HT1080 (cell line): ENCODE results near the gene LDB2. TPM values are rescaled to one million over a fixed set of nuclear protein-coding genes. Genes with fewer than 3 reads are reported as not detected.
"Not testable (repeated sequence)": the region's sequence is repeated elsewhere in the genome, so short reads cannot be mapped to it uniquely, and the experiment has no call there.

Experiments used
- DNase-seq: peaks from one replicate; pipeline ENCODE4 v3.0.0-alpha.2; 2015; ENCODE audit warnings: low read depth
- polyA plus RNA-seq, 2 experiments: library from polyadenylated mRNA; depleted of rRNA; stranded (reverse); fragments of >200 nt; gene quantifications; 2 replicates each; pipeline ENCODE4 v1.2.3, GENCODE V29; 2015
- total RNA-seq: library from RNA; depleted of rRNA; stranded (reverse); fragments of >200 nt; shearing (Covaris generic); gene quantifications from 2 replicates; pipeline ENCODE4 v1.2.3, GENCODE V29; 2014; rRNA removed

LDB2 gene
- total RNA-seq = 2.1 and 3.5 TPM in 2 replicates
- 0.33 and 0.50 TPM in 2 replicates for polyA plus RNA-seq (2015; cell fraction: cytosol; rRNA removed)
- polyA plus RNA-seq (2015; cell fraction: nucleus; rRNA removed) = 0.38 and 0.67 TPM in 2 replicates

- peak; percentile 60 for DNase-seq
Measured at GRCh38 chr4:16897991-16898827, at the start of gene LDB2. Gene LDB2, minus strand, starts transcription at chr4:16898645.

GRCh38 chr4:16942491-16942890, 44.0 kb upstream of the LDB2 start:
- no peak for DNase-seq

DNA sequence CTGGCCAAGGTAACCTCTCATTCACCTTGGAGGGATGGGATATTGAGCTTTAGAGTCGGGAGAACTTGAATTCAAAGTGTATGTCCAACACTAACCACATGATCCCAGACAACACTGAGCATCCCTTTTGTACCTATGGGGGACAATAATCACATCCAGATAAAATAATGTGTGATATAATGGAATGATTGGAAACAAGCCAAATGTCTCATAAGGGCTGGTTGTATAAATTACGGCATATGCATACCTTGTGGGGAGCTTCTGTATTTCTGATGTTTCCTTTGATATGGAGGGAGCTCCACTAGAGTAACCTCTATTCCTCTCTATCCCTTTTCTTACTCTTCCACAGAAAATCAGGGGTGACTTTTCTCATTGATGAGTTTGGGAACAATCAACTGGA, 40.7 kb upstream of the LDB2 start:
- no peak for DNase-seq

DNA sequence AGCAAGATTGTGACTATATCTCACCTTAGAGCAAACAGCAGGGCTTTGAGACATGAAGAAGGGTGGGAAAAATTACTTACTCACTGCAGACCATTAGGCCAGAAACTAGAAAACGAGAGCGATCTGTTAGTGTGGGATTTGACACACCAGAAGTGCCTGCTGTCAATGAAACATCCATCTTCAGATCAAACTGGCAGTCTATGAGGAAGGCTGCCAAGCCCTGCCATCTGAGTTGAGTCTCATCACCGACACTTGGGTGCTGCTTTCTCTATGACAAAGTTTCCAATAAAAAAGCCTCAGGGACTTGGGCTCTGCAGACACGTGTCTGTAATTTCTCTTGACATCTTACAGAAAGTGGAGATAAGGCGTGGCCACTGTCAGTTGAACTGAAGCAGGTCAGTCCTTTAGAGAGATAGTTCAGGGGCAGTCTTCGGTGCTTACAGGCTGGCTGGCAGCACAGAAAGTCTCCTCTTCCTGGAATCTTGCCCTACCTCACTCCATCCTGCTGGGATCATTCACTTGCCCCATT, 40.1 kb upstream of the LDB2 start:
- no peak for DNase-seq

DNA sequence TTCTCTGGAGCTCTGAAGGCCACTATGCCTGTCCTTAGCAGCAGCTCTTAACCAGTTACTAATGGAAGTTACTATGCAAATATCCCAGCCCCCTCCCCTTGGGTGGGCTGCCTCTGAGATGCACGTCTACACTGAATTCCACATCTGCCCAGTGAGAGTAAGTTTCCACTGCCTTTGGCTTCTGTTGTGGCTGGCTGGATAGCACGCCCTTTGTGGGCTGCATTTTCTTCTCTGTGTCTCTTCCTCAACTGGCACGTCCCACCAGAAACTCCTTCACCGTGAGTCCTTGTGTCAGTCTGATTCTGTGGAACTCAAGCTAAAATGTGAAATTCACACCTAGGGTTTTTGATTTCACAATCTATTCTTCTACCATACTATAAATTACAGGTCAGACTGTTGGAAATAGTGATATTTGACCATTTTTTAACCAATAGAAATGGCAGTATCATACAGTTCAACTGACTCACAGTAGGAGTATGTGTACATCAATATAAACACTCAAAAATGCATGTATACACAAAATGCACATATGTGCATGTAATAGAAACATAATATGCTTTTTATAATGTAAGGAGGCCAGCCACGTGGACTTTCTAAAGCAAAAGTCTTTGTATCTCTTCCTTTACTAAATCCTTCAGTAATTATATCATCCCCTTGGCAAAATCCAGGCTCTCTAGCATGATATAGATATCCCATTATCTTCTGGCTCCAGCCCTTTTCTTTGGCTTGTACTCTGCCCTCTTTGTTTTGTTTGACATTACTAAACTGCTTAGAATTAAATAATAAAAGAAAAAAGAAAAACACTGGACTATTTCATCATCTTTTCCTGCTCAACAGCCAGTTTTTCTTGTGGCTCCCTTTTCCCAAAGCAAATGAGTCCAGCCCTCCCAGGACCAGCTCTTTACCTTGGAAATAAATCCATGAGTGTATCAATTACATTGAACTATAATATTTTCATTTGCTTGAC, 33.2 kb upstream of the LDB2 start:
- DNase-seq = no peak

DNA sequence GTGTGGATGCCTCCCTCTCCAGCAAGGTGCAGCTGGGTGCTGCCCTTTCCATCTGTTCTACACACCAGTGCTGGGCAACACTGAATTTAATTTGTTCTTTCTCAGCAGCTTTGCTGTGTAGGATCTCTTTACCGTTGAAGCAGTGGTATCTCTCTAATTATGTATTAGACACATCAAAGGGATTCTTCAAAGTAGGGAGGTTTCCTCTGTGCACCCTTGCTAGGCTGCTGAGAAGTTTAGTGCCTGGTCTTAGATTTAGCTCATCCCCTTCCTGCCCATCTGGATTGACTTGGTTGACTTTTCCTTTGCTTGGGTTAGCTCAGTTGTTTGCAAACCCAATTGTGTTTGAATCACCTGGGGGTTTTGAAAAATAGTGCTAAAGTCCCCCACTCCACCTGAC, 27.8 kb upstream of the LDB2 start:
- DNase-seq = no peak

GRCh38 chr4:16918716-16919115, 20.3 kb upstream of the LDB2 start:
- not testable (repeated sequence) for DNase-seq

- peak; percentile 68 for DNase-seq
Measured at GRCh38 chr4:16916719-16917337, 18.4 kb upstream of the LDB2 start.

- DNase-seq = no peak
Measured at GRCh38 chr4:16916031-16916430, 17.6 kb upstream of the LDB2 start.

GRCh38 chr4:16914208-16914607, 15.8 kb upstream of the LDB2 start:
- DNase-seq = no peak

DNA sequence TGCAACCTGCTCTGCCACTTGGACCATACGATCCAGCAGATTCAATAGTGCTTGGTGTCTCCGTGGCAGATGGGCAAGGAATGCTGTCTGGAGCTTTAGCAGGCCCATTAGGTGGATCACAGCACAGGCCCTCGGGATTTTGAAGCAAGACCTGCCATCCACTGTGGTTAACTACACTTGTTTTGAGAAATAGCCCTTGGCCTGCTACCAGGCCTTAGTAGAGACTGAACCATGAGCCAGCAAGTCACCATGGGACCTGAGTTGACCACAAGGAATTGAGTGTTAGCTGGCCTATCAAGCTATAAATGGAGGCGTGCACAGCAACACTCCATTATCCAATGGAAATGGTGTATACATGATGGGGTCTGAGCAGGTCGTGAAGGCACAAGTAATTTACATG, 14.5 kb upstream of the LDB2 start:
- DNase-seq = no peak

- no peak for DNase-seq
Measured at GRCh38 chr4:16909281-16909680, 10.8 kb upstream of the LDB2 start.

GRCh38 chr4:16908377-16909021, 10.1 kb upstream of the LDB2 start:
- DNase-seq = no peak

- DNase-seq = no peak
Measured at GRCh38 chr4:16900325-16900724, 1.9 kb upstream of the LDB2 start.

DNA sequence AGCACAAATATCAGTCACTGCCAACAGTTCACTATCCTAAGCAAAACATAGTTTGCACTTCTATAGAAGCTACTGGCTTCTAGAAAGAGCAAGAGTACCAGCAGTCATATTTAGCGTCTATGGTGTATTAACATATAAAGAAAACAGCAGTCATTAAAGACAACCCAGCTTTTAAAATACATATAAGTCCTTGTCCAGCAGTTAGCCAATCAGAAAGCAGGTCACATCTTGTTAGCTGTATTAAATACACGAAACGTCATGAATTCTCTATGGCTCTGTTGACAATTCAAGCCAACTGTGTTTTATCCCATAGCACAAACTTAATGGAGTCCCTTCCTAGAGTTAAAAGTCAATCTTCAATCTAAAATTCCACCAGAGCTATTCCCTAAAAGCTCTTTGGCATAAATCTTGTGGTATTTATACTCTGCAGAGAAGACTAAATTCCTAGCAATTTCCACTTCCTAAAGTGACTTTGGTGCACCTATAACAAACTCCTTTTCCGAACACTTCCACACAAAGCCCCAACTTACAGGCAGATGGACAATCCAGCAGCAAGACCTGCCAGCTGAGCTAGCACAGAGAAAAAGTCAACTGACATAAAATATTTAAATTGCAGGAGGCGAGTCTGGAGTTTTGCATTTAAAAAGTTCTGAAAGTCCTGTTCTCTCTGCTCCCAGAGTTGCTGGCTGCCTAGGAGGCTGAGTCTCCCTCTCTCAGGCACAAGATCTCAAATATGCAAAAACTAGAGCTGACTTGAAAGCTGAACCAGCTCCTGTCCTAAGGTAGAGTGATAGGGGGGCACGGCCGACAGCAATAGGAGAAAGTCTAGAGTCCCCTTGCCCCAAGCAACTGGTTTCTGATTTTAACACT, 1.3 kb downstream of the LDB2 start:
- DNase-seq = peak; percentile 17

DNA sequence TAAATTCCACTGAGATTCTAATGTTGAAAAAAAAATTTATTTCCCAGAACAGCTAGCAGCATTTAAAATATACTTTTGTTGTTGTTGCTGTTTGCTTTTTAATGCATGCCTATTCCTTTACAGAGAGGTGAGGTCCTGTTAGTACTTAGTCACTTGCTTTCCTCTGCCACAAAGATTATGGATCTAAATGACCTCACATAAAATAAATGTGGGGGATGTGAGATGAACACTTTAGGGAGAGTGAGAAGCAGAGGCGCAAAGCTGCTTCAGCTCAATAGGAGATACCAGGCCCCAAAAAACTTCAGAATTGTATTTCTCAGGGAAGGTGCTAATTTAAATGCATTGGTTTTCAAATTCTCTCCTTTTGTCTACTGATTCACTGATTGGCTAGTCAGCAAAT, 4.0 kb downstream of the LDB2 start:
- no peak for DNase-seq

- no peak for DNase-seq
Measured at GRCh38 chr4:16893141-16893651, 5.2 kb downstream of the LDB2 start.

DNA sequence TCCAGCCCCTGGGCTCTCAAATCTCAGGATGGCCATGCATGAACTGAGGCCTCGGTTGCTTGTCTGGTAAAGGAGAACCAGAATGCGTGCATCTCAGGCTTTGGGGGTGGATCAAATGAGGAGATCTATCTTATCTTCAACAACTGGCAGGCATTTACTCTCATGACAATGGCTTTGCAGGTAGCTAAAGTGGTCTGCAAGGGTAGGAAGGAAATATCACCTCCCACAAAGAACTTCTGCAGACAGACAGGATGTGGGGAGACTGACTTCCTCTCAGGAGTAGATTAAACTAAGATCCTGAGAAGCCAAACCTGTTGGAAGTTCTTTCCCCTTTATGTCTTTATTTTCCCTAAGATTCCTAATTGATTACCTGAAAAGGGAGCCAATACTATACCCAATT, 7.8 kb downstream of the LDB2 start:
- DNase-seq = no peak

DNA sequence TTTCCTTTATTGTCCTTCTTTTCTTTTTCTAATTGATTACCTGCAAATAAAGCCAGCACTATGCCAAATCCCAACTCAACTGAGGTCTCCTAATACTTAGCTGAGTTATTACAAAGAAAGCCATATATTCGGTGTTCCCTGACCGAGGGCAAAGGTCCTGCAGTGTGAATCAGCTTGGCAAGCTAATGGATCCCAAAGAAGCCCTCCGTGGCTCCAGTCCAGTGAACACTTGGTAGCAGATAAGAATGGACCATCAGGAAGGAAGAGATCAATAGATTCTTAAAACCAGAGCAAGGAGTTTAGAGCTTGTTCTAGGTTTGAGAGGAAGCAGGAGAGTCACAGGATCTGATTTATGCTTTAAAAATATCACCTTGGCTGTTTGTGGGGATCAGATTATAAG, 8.5 kb downstream of the LDB2 start:
- no peak for DNase-seq

GRCh38 chr4:16887887-16888286, 10.6 kb downstream of the LDB2 start:
- no peak for DNase-seq
